CD8-positive, alpha-beta memory T cell (primary cell): ENCODE data around the gene DNM2. TPM values are rescaled to one million over a fixed set of nuclear protein-coding genes. Genes with fewer than 3 reads are reported as not detected.

ENCODE experiments used
- CTCF ChIA-PET: fragments of 350-600 bp; sonication (Branson Sonifier 250); formaldehyde crosslinking; loops from one replicate; lab custom pipeline; 2021; ENCODE audit warnings: antibody characterized with exemption; lab: Charles Lee
- POLR2A ChIA-PET: fragments of 350-600 bp; sonication (Branson Sonifier 250); formaldehyde crosslinking; loops from one replicate; lab custom pipeline; 2021; ENCODE audit warnings: antibody characterized with exemption; lab: Charles Lee
- DNase-seq, 5 donors: peaks; one replicate each; pipeline versions ENCODE4 v3.0.0 to v3.0.0-alpha.2; 2020 to 2022; ENCODE audit warnings: mixed read lengths in 1 of 5
- H3K27ac ChIP-seq: one replicate; pipeline ENCODE4 v1.7.0; 2013; ENCODE audit warnings: low read depth, mild to moderate bottlenecking, low read length, moderate library complexity
- H3K27me3 ChIP-seq: 2 replicates; pipeline ENCODE4 v1.7.0; 2013; ENCODE audit warnings: low read length, mild to moderate bottlenecking; ENCODE audit not compliant: insufficient read depth, poor library complexity, severe bottlenecking
- H3K36me3 ChIP-seq: 2 replicates; pipeline ENCODE4 v1.7.0; 2013; ENCODE audit warnings: mild to moderate bottlenecking, low read length, moderate library complexity; ENCODE audit not compliant: insufficient read depth
- H3K4me1 ChIP-seq: 2 replicates; pipeline ENCODE4 v1.7.0; 2013; ENCODE audit warnings: mild to moderate bottlenecking, low read length, moderate library complexity; ENCODE audit not compliant: insufficient read depth
- H3K4me3 ChIP-seq: 2 replicates; pipeline ENCODE4 v1.7.0; 2013; ENCODE audit warnings: mild to moderate bottlenecking, low read length
- H3K9me3 ChIP-seq: 2 replicates; pipeline ENCODE4 v1.7.0; 2013; ENCODE audit warnings: mild to moderate bottlenecking, low read length
- H3K27ac Mint-ChIP-seq, 8 donors: one replicate each; pipeline ENCODE4 v1.8.0; 2020 to 2021; ENCODE audit warnings: mixed read lengths in 8 of 8, mild to moderate bottlenecking in 6 of 8, inconsistent platforms in 3 of 8, moderate library complexity in 3 of 8
- H3K27me3 Mint-ChIP-seq, 2 donors: one replicate each; pipeline ENCODE4 v1.8.0; 2020 to 2021; ENCODE audit warnings: mixed read lengths in 2 of 2, mild to moderate bottlenecking in 1 of 2, moderate library complexity in 1 of 2
- H3K36me3 Mint-ChIP-seq, 3 donors: one replicate each; pipeline ENCODE4 v1.8.0; 2020 to 2021; ENCODE audit warnings: mixed read lengths in 3 of 3, inconsistent platforms in 1 of 3, mild to moderate bottlenecking in 1 of 3
- H3K4me1 Mint-ChIP-seq, 3 donors: one replicate each; pipeline ENCODE4 v1.8.0; 2020 to 2021; ENCODE audit warnings: mixed read lengths in 3 of 3, inconsistent platforms in 1 of 3, mild to moderate bottlenecking in 1 of 3
- H3K4me3 Mint-ChIP-seq, 7 donors: one replicate each; pipeline ENCODE4 v1.8.0; 2020 to 2021; ENCODE audit warnings: mixed read lengths in 7 of 7, mild to moderate bottlenecking in 6 of 7, moderate library complexity in 4 of 7, inconsistent platforms in 2 of 7
- H3K9me3 Mint-ChIP-seq, 5 donors: one replicate each; pipeline ENCODE4 v1.8.0; 2020 to 2022; ENCODE audit warnings: mixed read lengths in 5 of 5, mild to moderate bottlenecking in 3 of 5, moderate library complexity in 2 of 5, inconsistent platforms in 1 of 5
- polyA plus RNA-seq: library from polyadenylated mRNA; unstranded; fragments of 300-500 nt; fragmentation: Illumina TruSeq; gene quantifications from one replicate; pipeline ENCODE4 v1.2.3, GENCODE V29; 2021
- total RNA-seq, 2 experiments: library from RNA; stranded (reverse); gene quantifications; one replicate each; pipeline ENCODE4 v1.2.3, GENCODE V29; 2021

Gene DNM2
- total and polyA plus RNA-seq, 3 experiments from 2014 or later = 105 to 165 (median 154) TPM

DNA sequence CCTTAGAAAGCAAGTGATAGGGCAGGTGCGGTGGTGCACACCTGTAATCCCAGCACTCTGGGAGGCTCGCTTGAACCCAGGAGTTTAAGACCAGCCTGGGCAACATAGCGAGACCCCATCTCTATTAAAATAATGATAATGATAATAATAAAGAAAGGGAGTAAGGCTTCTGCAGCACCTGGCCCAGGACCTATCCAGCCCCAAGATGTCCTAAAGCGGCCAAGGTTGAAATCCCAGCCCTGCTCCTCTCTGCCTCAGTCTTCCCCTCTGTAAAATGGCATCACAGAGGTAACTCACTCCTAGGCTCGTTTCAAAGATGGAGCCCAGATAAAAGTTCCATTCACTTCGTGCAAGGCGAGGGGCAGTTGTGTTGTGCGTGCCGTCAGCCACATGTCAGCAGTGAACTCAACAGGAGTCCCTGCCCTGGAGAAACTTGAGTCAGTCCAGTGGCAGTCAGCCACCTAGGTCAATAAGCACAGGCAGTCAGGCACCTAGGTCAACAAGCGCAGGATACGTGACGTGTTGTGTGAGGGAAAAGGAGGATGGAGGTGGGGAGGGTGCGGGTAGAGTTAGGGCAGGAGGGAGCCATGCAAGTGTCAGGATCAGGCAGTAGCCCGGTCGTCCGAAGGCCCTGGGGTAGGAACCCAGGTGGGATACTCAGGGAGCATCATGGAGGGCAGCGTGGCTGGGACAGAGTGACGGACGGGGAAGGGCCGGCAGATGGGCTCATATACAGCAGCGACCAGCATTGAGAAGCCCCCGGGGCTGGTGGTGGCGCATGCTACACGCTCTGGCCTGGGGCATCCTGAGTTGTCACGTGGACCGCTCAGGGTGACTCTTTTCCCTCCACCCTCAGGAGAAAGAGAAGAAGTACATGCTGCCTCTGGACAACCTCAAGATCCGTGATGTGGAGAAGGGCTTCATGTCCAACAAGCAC, 101.5 kb downstream of the DNM2 start:
- no peak for DNase-seq
- ChIA-PET POLR2A (no interaction called here), CTCF (no interaction called here)
- Mint-ChIP-seq H3K27ac (peak overlapping the region in 7 of 8 donors; percentile 54 to 89 (median 76)), H3K4me1 (peaks cover 10 to 12% (median 11%) of the 10 kb centered on the region in 3 donors), H3K27me3 (no peaks in the 10 kb centered on the region), H3K4me3 (peak overlapping the region in 1 of 7 donors; percentile 8), H3K36me3 (peaks cover 7 to 63% (median 7%) of the 10 kb centered on the region in 3 donors), H3K9me3 (no peaks in the 10 kb centered on the region)
- no peaks in the 10 kb centered on the region for H3K9me3 ChIP-seq
- peaks cover 26% of the 10 kb centered on the region for H3K36me3 ChIP-seq
- no peaks in the 10 kb centered on the region for H3K27me3 ChIP-seq
- no peak overlapping the region for H3K27ac ChIP-seq
- H3K4me1 ChIP-seq = no peaks in the 10 kb centered on the region
- H3K4me3 ChIP-seq = no peak overlapping the region

DNA sequence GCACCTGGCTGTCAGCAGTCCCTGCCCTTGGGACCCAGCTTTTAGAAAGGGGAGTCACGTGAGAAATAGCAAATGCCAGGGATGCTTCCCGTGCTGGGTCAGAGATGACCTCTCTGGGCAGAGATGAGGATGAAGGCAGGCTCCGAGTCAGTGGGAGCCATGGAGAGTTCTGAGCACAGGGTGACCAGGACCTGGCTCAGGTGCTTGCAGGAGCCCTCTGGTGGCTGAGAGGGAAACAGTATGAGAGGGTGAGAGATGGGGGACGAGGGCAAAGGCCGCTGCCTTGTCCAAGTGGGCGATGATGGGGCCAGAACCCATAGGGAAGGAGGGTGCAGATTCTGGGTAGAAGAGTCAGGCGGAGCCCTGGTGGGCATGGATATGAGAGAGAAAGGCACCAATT, 102.3 kb downstream of the DNM2 start:
- H3K27ac Mint-ChIP-seq = peak overlapping the region in 7 of 8 donors; percentile 12 to 92 (median 76)
- Histone ChIP-seq H3K27ac (no peak overlapping the region), H3K9me3 (no peaks in the 10 kb centered on the region), H3K4me1 (no peaks in the 10 kb centered on the region), H3K4me3 (no peak overlapping the region), H3K27me3 (no peaks in the 10 kb centered on the region), H3K36me3 (peaks cover 27% of the 10 kb centered on the region)
- H3K9me3 Mint-ChIP-seq = no peaks in the 10 kb centered on the region
- no peaks in the 10 kb centered on the region for H3K27me3 Mint-ChIP-seq
- ChIA-PET CTCF (interaction anchor here (0.5 to 2.6 kb wide), 3 partner anchors 44 to 176 kb away, joined by 3 to 21 read pairs (median 3); partner anchors contain the start of gene DNM2), POLR2A (interaction anchor here (1.3 kb wide), 1 partner anchor 16 kb away, joined by 4 read pairs; the partner anchor contains the start of gene TMED1)
- peaks cover 2 to 5% (median 4%) of the 10 kb centered on the region in 3 donors for H3K4me1 Mint-ChIP-seq
- no peak for DNase-seq
- H3K36me3 Mint-ChIP-seq = peaks cover 6 to 63% (median 7%) of the 10 kb centered on the region in 3 donors
- peak overlapping the region in 1 of 7 donors; percentile 49 for H3K4me3 Mint-ChIP-seq

DNA sequence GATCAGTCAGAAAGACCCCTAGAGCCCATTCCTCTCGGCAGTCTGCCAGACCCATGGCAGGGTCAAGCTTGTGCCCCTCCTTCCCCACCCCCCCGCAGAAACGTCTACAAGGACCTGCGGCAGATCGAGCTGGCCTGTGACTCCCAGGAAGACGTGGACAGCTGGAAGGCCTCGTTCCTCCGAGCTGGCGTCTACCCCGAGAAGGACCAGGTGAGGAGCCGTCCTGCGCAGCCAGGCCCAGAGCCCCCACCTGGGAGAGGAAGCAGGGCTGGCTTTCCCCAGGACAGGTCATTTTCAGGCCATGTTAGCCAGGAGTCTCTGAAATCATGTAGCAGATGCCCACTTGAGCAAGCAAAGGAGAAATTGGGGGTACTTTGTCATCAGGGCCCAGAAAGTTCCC, 105.8 kb downstream of the DNM2 start:
- Histone ChIP-seq H3K36me3 (peaks cover 37% of the 10 kb centered on the region), H3K4me1 (no peaks in the 10 kb centered on the region), H3K27ac (no peak overlapping the region), H3K27me3 (no peaks in the 10 kb centered on the region), H3K9me3 (no peaks in the 10 kb centered on the region), H3K4me3 (no peak overlapping the region)
- no peak overlapping the region for H3K4me3 Mint-ChIP-seq
- ChIA-PET CTCF (no interaction called here), POLR2A (no interaction called here)
- no peaks in the 10 kb centered on the region for H3K27me3 Mint-ChIP-seq
- H3K27ac Mint-ChIP-seq = peak overlapping the region in 2 of 8 donors; percentile 11 to 50
- peaks cover 7 to 80% (median 8%) of the 10 kb centered on the region in 3 donors for H3K36me3 Mint-ChIP-seq
- no peak for DNase-seq
- no peaks in the 10 kb centered on the region for H3K9me3 Mint-ChIP-seq
- peaks cover 0 to 5% (median 4%) of the 10 kb centered on the region in 3 donors for H3K4me1 Mint-ChIP-seq

DNA sequence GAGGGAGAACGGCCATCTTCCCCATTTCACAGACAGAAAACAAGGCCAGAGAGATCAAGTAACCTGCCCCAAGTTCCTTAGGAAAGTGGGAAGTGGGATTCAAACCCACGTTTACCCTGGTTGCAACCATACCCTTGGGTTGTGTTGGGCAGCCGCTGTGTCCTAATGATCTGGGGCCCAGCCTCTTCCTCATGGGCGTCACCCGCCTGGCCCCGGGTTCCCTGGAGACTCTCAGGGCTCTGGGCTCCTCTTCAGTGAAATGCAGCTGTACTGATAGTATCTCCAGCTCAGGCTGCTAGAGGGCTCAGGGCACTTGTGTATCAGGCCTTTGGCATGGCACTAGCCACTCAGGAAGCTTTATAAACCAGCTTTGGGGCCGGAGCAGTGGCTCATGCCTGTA, 108.4 kb downstream of the DNM2 start:
- Histone ChIP-seq H3K9me3 (no peaks in the 10 kb centered on the region), H3K27ac (no peak overlapping the region), H3K27me3 (no peaks in the 10 kb centered on the region), H3K4me3 (no peak overlapping the region), H3K36me3 (peaks cover 35% of the 10 kb centered on the region), H3K4me1 (no peaks in the 10 kb centered on the region)
- no peak overlapping the region for H3K4me3 Mint-ChIP-seq
- no peaks in the 10 kb centered on the region for H3K27me3 Mint-ChIP-seq
- ChIA-PET POLR2A (interaction anchor here (0.6 kb wide), 1 partner anchor 40 kb away, joined by 4 read pairs; no protein-coding TSS in a partner anchor), CTCF (interaction anchor here (1.6 kb wide), 1 partner anchor 126 kb away, joined by 3 read pairs; no protein-coding TSS in a partner anchor)
- H3K27ac Mint-ChIP-seq = peak overlapping the region in 2 of 8 donors; percentile 46 to 70
- H3K4me1 Mint-ChIP-seq = no peaks in the 10 kb centered on the region
- peaks cover 0 to 77% (median 5%) of the 10 kb centered on the region in 3 donors for H3K36me3 Mint-ChIP-seq
- no peak for DNase-seq
- H3K9me3 Mint-ChIP-seq = no peaks in the 10 kb centered on the region

DNA sequence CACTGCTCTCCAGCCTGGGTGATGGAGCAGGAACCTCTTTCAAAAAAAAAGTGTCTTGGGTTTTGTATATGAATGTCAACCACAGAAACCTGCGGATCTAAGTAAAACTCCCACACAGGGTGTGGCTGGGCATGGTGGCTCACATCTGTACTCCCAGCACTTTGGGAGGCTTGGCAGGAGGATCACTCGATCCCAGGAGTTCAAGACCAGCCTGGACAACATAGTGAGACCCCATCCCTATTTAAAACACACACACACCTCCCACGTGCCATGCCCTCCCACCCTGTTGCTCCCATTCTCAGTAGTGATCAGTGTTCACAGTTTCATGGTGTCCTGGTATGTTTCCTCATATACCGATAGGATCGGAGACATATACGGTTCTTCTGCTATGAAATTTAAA, 109.0 kb downstream of the DNM2 start:
- Histone ChIP-seq H3K36me3 (peaks cover 35% of the 10 kb centered on the region), H3K9me3 (no peaks in the 10 kb centered on the region), H3K4me3 (no peak overlapping the region), H3K27ac (no peak overlapping the region), H3K4me1 (no peaks in the 10 kb centered on the region), H3K27me3 (no peaks in the 10 kb centered on the region)
- CTCF ChIA-PET = interaction anchor here (1.6 kb wide), 1 partner anchor 127 kb away, joined by 3 read pairs; no protein-coding TSS in a partner anchor
- Mint-ChIP-seq H3K4me1 (no peaks in the 10 kb centered on the region), H3K36me3 (peaks cover 0 to 79% (median 5%) of the 10 kb centered on the region in 3 donors), H3K4me3 (no peak overlapping the region), H3K27me3 (no peaks in the 10 kb centered on the region), H3K9me3 (no peaks in the 10 kb centered on the region), H3K27ac (peak overlapping the region in 2 of 8 donors; percentile 21 to 48)
- POLR2A ChIA-PET = interaction anchor here (0.6 kb wide), 1 partner anchor 39 kb away, joined by 4 read pairs; no protein-coding TSS in a partner anchor
- no peak for DNase-seq

DNA sequence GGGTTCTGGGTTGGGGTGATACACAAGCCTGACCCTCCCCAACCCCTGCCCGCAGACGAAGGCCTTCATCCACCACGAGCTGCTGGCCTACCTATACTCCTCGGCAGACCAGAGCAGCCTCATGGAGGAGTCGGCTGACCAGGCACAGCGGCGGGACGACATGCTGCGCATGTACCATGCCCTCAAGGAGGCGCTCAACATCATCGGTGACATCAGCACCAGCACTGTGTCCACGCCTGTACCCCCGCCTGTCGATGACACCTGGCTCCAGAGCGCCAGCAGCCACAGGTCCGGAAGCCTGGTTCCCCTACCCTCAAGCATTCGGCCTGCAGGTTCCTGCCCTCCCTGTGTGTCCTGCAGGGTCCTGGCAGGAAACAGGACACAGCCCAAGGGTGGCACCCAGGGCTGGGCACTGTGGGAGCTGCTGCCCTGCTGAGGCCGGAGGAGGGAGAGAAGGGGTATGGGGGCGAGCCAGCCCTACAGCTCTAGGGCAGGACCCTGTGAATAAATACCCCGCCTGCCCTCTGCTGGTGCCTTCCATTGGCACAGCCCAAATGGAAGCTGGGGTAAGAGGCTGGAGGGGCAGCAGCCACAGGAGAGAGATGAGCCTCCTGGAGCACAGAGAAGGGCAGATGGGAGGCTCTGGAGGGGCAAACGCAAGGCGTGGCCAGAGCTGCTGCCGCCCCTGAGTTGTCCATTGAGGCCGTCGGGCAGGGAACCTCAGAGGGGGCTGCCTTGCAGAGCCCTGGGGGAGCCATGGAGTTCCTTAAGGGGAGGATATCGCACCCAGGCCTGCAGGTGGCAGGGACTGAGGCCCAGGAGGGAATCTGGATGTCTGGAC, 111.3 kb downstream of the DNM2 start:
- CTCF ChIA-PET = interaction anchor here (0.5 to 1.3 kb wide), 4 partner anchors 25 to 155 kb away, joined by 4 to 6 read pairs (median 5); partner anchors contain the start of gene DNM2
- Mint-ChIP-seq H3K4me3 (no peak overlapping the region), H3K4me1 (no peaks in the 10 kb centered on the region), H3K9me3 (no peaks in the 10 kb centered on the region), H3K27ac (peak overlapping the region in 1 of 8 donors; percentile 73), H3K27me3 (peaks cover 0 to 4% of the 10 kb centered on the region in 2 donors), H3K36me3 (peaks cover 0 to 83% (median 5%) of the 10 kb centered on the region in 3 donors)
- no peaks in the 10 kb centered on the region for H3K27me3 ChIP-seq
- no peaks in the 10 kb centered on the region for H3K4me1 ChIP-seq
- H3K36me3 ChIP-seq = peaks cover 29% of the 10 kb centered on the region
- H3K9me3 ChIP-seq = no peaks in the 10 kb centered on the region
- H3K4me3 ChIP-seq = no peak overlapping the region
- no peak for DNase-seq
- no peak overlapping the region for H3K27ac ChIP-seq
- POLR2A ChIA-PET = no interaction called here

DNA sequence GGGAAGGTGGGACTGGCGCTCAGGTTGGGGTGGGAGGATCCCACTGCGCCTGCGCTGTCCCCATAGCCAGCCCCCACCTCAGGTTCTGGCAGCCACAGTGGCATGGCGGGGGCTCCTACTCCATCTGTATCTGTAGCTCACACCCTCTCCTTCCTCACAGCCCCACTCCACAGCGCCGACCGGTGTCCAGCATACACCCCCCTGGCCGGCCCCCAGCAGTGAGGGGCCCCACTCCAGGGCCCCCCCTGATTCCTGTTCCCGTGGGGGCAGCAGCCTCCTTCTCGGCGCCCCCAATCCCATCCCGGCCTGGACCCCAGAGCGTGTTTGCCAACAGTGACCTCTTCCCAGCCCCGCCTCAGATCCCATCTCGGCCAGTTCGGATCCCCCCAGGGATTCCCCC, 112.1 kb downstream of the DNM2 start:
- POLR2A ChIA-PET = no interaction called here
- CTCF ChIA-PET = interaction anchor here (1.0 to 1.3 kb wide), 3 partner anchors 26 to 113 kb away, joined by 4 to 6 read pairs (median 4); partner anchors contain the start of gene DNM2
- no peak overlapping the region for H3K4me3 Mint-ChIP-seq
- H3K9me3 Mint-ChIP-seq = no peaks in the 10 kb centered on the region
- peak overlapping the region in 1 of 8 donors; percentile 47 for H3K27ac Mint-ChIP-seq
- no peaks in the 10 kb centered on the region for H3K27me3 ChIP-seq
- H3K4me3 ChIP-seq = no peak overlapping the region
- H3K4me1 ChIP-seq = no peaks in the 10 kb centered on the region
- H3K9me3 ChIP-seq = no peaks in the 10 kb centered on the region
- H3K27ac ChIP-seq = no peak overlapping the region
- H3K27me3 Mint-ChIP-seq = peaks cover 0 to 4% of the 10 kb centered on the region in 2 donors
- peaks cover 0 to 76% (median 3%) of the 10 kb centered on the region in 3 donors for H3K36me3 Mint-ChIP-seq
- DNase-seq = no peak
- H3K4me1 Mint-ChIP-seq = no peaks in the 10 kb centered on the region
- H3K36me3 ChIP-seq = peaks cover 22% of the 10 kb centered on the region
